Endothelial cell of umbilical vein (primary cell): ENCODE results near the gene GATAD2A. TPM values are rescaled to one million over a fixed set of nuclear protein-coding genes. Genes with fewer than 3 reads are reported as not detected.

Experiments used
- BruUV-seq: library from RNA; stranded (reverse); fragments of 400-500 nt; replicated peaks from 2 replicates; lab custom pipeline; 2021; lab: Mats Ljungman, UMichigan
- CTCF ChIA-PET: fragments of 300-600, 350-600 bp; sonication (Branson Sonifier 250); formaldehyde crosslinking; loops from one replicate; lab custom pipeline; 2021; ENCODE audit warnings: antibody characterized with exemption, inconsistent platforms; lab: Charles Lee
- POLR2A ChIA-PET: fragments of 300-600, 350-600 bp; sonication (Branson Sonifier 250); formaldehyde crosslinking; loops from one replicate; lab custom pipeline; 2021; ENCODE audit warnings: antibody characterized with exemption, inconsistent platforms; lab: Charles Lee
- DNase-seq: peaks from one replicate; pipeline ENCODE4 v3.0.0-alpha.2; 2011; ENCODE audit warnings: low read depth, low spot score
- FAIRE-seq: peaks from 2 replicates; lab custom pipeline; 2011; peaks lifted over from hg19 to GRCh38; lab: Jason Lieb, UNC
- H2AFZ ChIP-seq: 2 replicates; pipeline ENCODE4 v1.6.0; 2012; ENCODE audit warnings: low read depth, low read length, control low read depth, inconsistent platforms
- H3K27ac ChIP-seq: 2 replicates; pipeline ENCODE4 v1.5.1; 2011; ENCODE audit warnings: low read depth, mild to moderate bottlenecking, control low read depth, low read length, moderate library complexity; ENCODE audit not compliant: insufficient read depth
- H3K27me3 ChIP-seq, 2 experiments: 2 replicates each; pipeline versions ENCODE4 v1.6.0 to v1.6.1; 2011; ENCODE audit warnings: low read length in 2 of 2, mixed read lengths in 1 of 2; ENCODE audit not compliant: control insufficient read depth in 2 of 2, insufficient read depth in 2 of 2
- H3K36me3 ChIP-seq, 2 experiments: 2 replicates in 1 of 2; 3 replicates in 1 of 2; pipeline ENCODE4 v1.5.1; 2011; ENCODE audit warnings: low read length in 2 of 2, mild to moderate bottlenecking in 1 of 2, moderate library complexity in 1 of 2; ENCODE audit not compliant: control insufficient read depth in 2 of 2, insufficient read depth in 2 of 2; ENCODE audit errors: extremely low read depth in 1 of 2
- H3K4me1 ChIP-seq: 3 replicates; pipeline ENCODE4 v1.5.1; 2011; ENCODE audit warnings: mild to moderate bottlenecking, low read length; ENCODE audit not compliant: control insufficient read depth, insufficient read depth; ENCODE audit errors: extremely low read depth
- H3K4me2 ChIP-seq: 2 replicates; pipeline ENCODE4 v1.6.1; 2011; ENCODE audit warnings: low read length, control low read depth, mixed read lengths; ENCODE audit not compliant: insufficient read depth
- H3K4me3 ChIP-seq, 3 experiments: fragments of 200-600 bp in 1 of 3; sonication (generic), shearing (Covaris generic) in 1 of 3; replicated peaks in 1 of 3; 2 replicates each; pipeline ENCODE4 v1.5.1; 2011 to 2016; ENCODE audit warnings: control low read depth in 3 of 3, low read length in 3 of 3, mild to moderate bottlenecking in 2 of 3, inconsistent platforms in 1 of 3, low read depth in 1 of 3, moderate library complexity in 1 of 3; ENCODE audit not compliant: insufficient read depth in 1 of 3
- H3K79me2 ChIP-seq: 2 replicates; pipeline ENCODE4 v1.6.0; 2012; ENCODE audit warnings: low read length, inconsistent platforms; ENCODE audit not compliant: control insufficient read depth, insufficient read depth
- H3K9ac ChIP-seq: replicated peaks from 2 replicates; pipeline ENCODE3; 2011; ENCODE audit warnings: low read length, control low read depth; ENCODE audit not compliant: insufficient read depth; ENCODE audit errors: extremely low read depth
- H3K9me1 ChIP-seq: replicated peaks from 3 replicates; pipeline ENCODE4 v1.6.0; 2011; ENCODE audit warnings: mild to moderate bottlenecking, low read length; ENCODE audit not compliant: control insufficient read depth, insufficient read depth; ENCODE audit errors: extremely low read depth
- H3K9me3 ChIP-seq: replicated peaks from 2 replicates; pipeline ENCODE4 v1.5.1; 2012; ENCODE audit warnings: low read length, inconsistent platforms; ENCODE audit not compliant: control insufficient read depth, insufficient read depth
- H4K20me1 ChIP-seq: replicated peaks from 2 replicates; pipeline ENCODE3; 2011; ENCODE audit warnings: mild to moderate bottlenecking, low read length; ENCODE audit not compliant: control insufficient read depth, insufficient read depth; ENCODE audit errors: extremely low read depth
- EZH2 ChIP-seq: IDR thresholded peaks from 2 replicates; pipeline ENCODE4 v1.6.1; 2012; ENCODE audit warnings: borderline replicate concordance, low read depth, mild to moderate bottlenecking, moderate library complexity, low read length, inconsistent platforms; ENCODE audit not compliant: severe bottlenecking
- FOS ChIP-seq: IDR thresholded peaks from 2 replicates; pipeline ENCODE4 v1.6.1; 2011; ENCODE audit warnings: mild to moderate bottlenecking, low read length, moderate library complexity, borderline replicate concordance; ENCODE audit not compliant: insufficient read depth
- MYC ChIP-seq: IDR thresholded peaks from one replicate; pipeline ENCODE4 v1.6.1; 2011; ENCODE audit warnings: mild to moderate bottlenecking, low read depth, low read length
- POLR2A ChIP-seq: IDR thresholded peaks from 2 replicates; pipeline ENCODE4 v1.6.1; 2012; ENCODE audit warnings: low read depth, mild to moderate bottlenecking, control low read depth, low read length
- dilution Hi-C: fragments of 300-500 bp; cut with MboI; formaldehyde crosslinking; loops from one replicate; pipeline ENCODE4 v1.15.0; 2019; ENCODE audit warnings: low sequenced_read_pairs; ENCODE audit not compliant: extremely low pct_ligation_motif_present
- intact Hi-C: fragments of 100-400 bp; cut with micrococcal nuclease; formaldehyde crosslinking; loops from one replicate; pipeline ENCODE4 v1.10.0; 2022
- polyA plus RNA-seq, 4 experiments: library from polyadenylated mRNA; depleted of rRNA in 3 of 4; stranded (reverse) in 3 of 4; unstranded in 1 of 4; fragments of >200 nt; gene quantifications; 2 replicates each; pipeline versions ENCODE4 v1.2.1 to v1.2.3, GENCODE V29; 2011 to 2012; ENCODE audit warnings: missing spikeins in 1 of 4
- total RNA-seq: library from RNA; stranded (reverse); gene quantifications from 2 replicates; pipeline ENCODE4 v1.2.3, GENCODE V29; 2021
- TF ChIP-seq, protein P1 (sequence below), 2 donors: IDR thresholded peaks; 1 replicate in 1 of 2; 2 replicates in 1 of 2; pipeline ENCODE4 v1.5.1; 2011; ENCODE audit warnings: low read length in 2 of 2, mild to moderate bottlenecking in 2 of 2, moderate library complexity in 2 of 2, control low read depth in 1 of 2, inconsistent platforms in 1 of 2, low read depth in 1 of 2; ENCODE audit not compliant: insufficient read depth in 1 of 2; ENCODE audit errors: extremely low read depth in 1 of 2

GATAD2A gene
- total and polyA plus RNA-seq, 2 donors (not counting 3 experiments of a cell fraction or from before 2014, with no cell fraction given) = 27.3 to 134 TPM

DNA sequence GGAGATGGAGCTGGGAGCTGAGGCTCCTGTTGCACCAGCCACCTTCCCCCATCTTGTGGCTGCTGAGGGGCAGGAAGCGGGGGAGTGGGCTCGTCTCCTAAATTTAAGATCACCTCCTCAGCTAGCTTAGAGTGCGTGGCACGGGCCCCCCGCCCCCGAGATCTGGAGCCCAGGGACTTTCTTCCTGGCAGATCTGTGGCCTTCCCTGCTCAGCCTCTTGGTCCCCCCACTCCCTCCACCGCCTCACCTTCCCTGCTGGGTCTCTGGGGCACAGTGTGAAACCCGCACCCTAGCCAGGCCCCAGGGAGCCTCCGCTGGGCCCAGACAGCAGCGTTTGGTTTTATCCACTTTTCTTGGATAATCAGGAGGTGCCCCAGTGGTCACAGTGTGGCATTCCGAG is 49.0 kb upstream of the GATAD2A start:
- ChIA-PET POLR2A (no interaction called here), CTCF (interaction anchor here (8.4 kb wide), 1 partner anchor 14 kb away, joined by 51 read pairs; no protein-coding TSS in a partner anchor)
- Histone ChIP-seq H3K4me1 (no peaks in the 10 kb centered on the region), H3K79me2 (no peaks in the 10 kb centered on the region), H3K27me3 (no peaks in the 10 kb centered on the region), H3K36me3 (peaks cover 5 to 47% of the 10 kb centered on the region in 2 experiments), H3K27ac (no peak overlapping the region), H3K9ac (no peak overlapping the region), H3K9me3 (no peaks in the 10 kb centered on the region), H3K4me2 (no peak overlapping the region), H3K9me1 (no peaks in the 10 kb centered on the region), H4K20me1 (no peaks in the 10 kb centered on the region), H3K4me3 (no peak overlapping the region), H2AFZ (no peak overlapping the region)
- intact Hi-C loops (no loop called here), dilution Hi-C loops (no loop called here)
- no peak for TF ChIP-seq POLR2A
- TF ChIP-seq, protein P1, sequence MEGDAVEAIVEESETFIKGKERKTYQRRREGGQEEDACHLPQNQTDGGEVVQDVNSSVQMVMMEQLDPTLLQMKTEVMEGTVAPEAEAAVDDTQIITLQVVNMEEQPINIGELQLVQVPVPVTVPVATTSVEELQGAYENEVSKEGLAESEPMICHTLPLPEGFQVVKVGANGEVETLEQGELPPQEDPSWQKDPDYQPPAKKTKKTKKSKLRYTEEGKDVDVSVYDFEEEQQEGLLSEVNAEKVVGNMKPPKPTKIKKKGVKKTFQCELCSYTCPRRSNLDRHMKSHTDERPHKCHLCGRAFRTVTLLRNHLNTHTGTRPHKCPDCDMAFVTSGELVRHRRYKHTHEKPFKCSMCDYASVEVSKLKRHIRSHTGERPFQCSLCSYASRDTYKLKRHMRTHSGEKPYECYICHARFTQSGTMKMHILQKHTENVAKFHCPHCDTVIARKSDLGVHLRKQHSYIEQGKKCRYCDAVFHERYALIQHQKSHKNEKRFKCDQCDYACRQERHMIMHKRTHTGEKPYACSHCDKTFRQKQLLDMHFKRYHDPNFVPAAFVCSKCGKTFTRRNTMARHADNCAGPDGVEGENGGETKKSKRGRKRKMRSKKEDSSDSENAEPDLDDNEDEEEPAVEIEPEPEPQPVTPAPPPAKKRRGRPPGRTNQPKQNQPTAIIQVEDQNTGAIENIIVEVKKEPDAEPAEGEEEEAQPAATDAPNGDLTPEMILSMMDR (IDR thresholded peaks at IDR 0.05; ENCODE audit: extremely low read depth in 1 of 2, insufficient read depth in 1 of 2, low read depth in 1 of 2, low read length in 2 of 2) = no peak
- BruUV-seq = no TSS peak
- FAIRE-seq = no peak
- DNase-seq = no peak

DNA sequence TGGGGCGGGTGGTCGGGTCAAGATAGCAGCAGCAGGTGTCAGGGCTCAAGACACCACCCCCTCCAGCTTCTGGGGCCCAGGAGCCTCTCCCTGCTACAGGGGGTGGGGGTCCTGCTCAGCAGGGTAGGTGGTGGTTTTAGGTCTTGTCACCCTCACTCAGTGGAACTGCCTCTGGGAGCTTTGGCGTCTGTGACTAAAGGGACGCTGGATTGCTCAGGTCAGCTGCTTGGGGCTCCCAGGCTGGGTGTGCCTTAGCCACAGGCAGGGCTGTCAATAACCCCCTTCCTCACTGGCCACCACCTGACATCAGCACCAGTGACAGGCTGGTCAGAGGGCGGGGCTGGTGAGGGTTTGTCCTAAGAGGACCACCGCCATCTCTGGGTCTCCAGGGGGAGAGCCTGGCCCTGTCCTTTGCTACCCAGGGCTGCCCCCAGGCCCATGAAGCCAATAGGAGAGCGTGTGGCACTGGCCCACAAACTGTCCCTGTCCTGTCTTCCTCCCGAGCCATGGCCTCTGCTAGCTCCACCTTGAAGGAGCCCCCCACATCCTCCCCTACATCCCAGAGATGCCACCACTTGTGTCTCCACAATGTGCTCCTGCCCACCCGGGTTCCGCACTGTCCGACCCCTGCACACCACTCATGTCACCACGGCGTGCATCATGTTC is 48.4 kb upstream of the GATAD2A start:
- no peak overlapping the region for H3K4me3 ChIP-seq
- no peak for FAIRE-seq
- TF ChIP-seq EZH2 = no peak
- no peak for TF ChIP-seq FOS
- no peak for TF ChIP-seq POLR2A
- TF ChIP-seq MYC = no peak
- ChIA-PET POLR2A (no interaction called here), CTCF (interaction anchor here (1.9 to 8.4 kb wide), 2 partner anchors 15 to 133 kb away, joined by 9 to 51 read pairs; no protein-coding TSS in a partner anchor)
- H4K20me1 ChIP-seq = no peaks in the 10 kb centered on the region
- no peak overlapping the region for H3K27ac ChIP-seq
- intact Hi-C loops (no loop called here), dilution Hi-C loops (no loop called here)
- H2AFZ ChIP-seq = no peak overlapping the region
- H3K4me1 ChIP-seq = peaks cover under 1% of the 10 kb centered on the region
- H3K27me3 ChIP-seq = no peaks in the 10 kb centered on the region
- no peak overlapping the region for H3K4me2 ChIP-seq
- H3K9me3 ChIP-seq = no peaks in the 10 kb centered on the region
- no peaks in the 10 kb centered on the region for H3K9me1 ChIP-seq
- H3K9ac ChIP-seq = no peak overlapping the region
- H3K36me3 ChIP-seq = peaks cover 5 to 47% of the 10 kb centered on the region in 2 experiments
- no peak for DNase-seq
- no TSS peak for BruUV-seq
- no peaks in the 10 kb centered on the region for H3K79me2 ChIP-seq
